HK-2 (cell line): ENCODE measurements around the gene TFPI2.
A peak's percentile ranks its signal among the peaks of the same experiment; 100 is the strongest.

Experiments used
- DNase-seq: peaks from one replicate; pipeline ENCODE4 v3.0.0-alpha.2; 2018; ENCODE audit not compliant: unreplicated experiment

The TFPI2 gene

DNA sequence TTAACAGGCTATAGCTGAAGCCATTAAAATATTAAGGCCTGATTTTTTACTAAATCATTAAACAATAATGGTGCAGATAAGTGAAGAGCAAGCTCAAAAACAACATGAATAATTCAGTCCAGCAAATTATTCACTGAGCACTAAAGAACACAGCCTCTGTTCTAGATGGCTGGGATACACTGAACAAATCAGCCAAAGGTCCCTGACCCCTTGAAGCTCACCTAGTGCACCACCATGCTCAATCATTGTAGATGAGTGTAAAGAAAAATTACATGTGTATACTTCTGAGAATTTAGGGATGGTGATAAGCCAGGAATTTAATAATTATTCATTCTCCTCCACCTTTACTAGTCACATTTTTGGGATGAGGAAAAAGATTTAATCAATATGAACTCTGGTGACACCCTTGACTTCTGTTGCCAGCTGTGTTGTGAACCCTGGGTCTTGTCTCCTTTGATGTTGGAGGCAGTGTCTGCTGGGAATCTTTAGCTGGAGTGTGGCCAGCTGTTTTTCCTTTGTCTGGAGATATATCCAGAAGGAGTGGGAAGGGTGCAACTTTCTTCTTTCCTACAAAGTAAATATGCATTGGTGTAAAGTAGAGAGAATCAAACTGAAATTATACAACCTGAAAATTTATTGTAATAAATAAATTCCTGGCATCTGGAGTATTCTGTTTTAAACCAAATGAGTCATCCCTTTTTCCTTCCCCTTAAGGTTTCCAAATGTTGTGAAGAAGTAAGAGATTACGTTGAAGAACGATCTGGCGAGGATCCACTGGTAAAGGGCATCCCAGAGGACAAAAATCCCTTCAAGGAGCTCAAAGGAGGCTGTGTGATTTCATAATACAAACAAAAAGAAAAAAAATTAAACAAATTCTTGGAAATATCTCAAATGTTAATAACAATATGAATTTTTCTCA lies 19.8 kb upstream of the TFPI2 start:
- no peak for DNase-seq

DNA sequence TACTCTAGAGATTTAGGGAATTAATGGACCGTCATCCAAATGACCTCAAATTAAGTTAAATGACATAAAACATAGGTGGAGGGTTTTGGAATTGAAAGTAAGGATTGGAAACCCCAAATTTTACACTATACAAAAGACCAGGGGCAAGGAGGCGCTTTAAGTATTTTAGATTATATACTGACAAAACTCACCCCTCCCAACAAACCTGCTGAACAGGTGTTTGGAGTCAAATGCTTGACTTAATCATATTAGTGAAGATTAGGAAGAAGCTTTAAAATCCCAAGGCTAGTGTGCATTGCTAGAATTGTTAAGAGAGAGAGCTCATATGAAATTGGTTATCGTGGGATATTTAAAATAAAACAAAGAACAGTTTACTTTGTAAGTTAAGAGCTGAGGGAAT lies 15.7 kb upstream of the TFPI2 start, which contains the start of gene GNGT1:
TSS of gene GNGT1 (plus strand) at position 301 of the 400 bp plus-strand sequence. CDS start 180 bp downstream, outside the sequence.
- no peak for DNase-seq

DNA sequence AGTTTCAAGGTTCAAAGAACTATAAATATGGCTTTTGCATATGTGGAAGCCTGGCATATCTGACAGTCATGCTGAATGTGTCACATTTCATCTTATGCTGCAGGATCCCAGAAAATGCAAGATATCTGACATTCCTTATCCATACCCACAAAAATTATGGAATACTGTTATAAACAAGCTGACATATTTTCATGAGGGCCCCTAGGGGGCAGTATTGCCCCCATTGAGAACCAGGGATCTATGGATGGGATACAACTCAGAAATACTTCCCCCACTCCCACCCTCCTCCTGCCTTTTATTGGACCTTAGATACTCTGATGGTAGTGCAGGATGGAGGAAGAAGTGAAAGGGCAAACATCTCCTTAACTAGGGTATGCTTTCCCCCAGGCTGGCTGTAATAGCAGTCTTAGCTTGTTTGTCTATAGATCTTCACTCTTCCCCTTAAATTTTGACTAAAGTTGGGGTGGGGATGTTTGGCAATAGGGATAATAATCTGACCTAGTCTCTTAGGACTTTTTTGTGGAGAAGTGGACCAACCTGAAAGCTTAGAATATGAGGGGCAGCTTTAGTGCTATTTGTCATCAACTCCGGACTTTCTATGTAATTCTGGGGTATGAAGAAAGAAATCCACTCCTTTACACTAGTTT lies 12.3 kb upstream of the TFPI2 start:
- DNase-seq, result peak; percentile 31

DNA sequence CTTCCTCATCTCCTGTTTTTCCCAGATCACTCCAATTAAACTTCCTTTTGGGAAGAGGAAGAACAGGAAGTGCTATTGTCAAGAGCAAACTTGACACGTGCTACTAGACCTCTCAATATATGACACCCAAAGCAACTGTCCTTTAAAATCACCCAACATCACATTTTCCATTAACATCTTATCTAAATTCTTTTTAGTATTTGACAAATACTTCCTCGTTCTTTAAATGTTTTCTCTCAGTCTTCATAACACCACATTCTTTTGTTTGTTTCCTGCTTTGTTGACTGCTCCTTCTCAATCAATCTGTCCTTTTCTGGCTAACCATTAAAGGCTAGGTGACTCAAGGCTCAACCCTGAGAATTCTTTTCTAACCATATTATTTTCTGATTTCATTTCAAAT lies 7.1 kb upstream of the TFPI2 start:
- DNase-seq, result no peak

DNA sequence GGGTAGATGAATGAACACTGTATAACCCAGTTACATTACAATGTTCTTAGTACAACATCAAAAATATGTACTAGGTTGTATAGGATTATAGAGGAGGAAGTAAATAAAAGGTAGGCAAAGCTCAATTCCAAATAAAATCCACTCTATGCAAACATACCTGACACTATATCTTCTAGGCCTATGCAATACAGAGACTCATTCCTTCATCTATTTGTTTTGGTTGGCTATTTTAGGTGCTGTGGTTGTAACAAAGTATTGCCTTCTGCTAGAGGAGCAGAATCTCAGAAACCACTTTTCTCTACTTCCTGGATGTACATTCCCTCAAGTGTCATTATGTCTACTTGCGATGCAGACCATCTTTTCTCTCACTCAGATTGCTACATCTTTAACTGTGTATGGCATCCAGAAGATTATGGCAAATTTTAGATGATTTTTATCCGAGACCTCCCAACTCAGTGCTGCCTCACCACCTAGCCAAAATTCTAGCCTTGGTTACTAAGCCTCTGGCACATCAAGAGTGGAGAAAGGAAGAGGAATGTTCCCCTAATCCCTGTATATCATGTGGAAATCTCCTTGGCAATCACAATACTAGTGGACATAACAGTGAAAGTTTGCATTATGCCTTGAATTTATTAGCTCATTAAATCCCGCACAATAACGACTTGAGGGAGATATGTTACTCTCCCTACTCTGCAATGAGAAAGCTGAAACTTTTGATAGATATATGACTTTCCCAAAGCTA lies 5.5 kb upstream of the TFPI2 start:
- DNase-seq, result no peak

DNA sequence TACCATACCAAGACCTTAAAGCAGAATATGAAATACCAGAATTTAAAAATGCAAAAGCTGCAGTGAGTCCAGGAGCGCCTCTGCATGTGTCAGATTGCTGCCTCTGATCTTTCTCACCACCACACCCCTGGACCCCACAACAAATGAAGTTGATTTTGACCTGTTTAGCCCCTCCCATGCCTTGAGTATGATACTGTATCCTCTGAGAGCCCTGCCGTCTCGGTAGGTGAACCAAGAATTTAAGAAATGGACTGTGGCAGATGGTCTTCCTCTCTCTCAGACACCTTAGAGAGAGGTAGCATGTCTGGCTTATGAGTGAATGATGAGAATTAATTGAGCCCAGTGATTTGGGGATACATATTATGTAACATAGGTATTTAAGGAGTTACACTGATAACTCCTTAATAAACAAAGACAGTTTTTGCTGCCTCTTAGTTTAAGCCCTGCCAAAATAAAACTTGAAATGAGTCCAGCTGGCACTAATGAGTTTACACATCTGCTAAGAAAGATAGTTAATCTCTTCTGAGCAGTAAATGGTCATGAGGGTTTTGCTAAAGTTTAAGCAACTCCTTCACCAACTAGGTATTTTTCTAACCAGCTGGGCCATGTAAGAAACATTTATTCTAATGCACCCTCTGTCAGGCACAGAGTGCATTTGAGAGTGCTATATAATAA lies 4.5 kb upstream of the TFPI2 start:
- DNase-seq, result no peak

DNA sequence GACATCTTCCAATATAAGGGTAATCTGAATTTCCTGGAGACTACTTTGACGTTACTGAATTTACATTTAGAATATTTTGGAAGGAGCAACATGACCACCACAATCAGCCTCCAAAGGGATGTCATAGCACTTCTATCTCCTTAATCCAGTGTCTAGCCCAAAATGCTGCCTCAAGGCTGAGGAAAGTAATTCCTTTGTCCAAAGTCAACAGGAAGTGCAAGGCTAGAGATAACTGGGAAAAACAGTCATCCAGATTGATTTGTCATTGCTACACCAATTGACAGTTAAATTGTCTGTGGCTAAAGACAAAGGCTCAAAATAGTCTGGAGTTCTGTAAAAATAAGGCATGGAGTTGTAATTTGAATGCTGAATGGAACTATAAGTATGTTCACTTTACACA lies 3.9 kb upstream of the TFPI2 start:
- no peak for DNase-seq

DNA sequence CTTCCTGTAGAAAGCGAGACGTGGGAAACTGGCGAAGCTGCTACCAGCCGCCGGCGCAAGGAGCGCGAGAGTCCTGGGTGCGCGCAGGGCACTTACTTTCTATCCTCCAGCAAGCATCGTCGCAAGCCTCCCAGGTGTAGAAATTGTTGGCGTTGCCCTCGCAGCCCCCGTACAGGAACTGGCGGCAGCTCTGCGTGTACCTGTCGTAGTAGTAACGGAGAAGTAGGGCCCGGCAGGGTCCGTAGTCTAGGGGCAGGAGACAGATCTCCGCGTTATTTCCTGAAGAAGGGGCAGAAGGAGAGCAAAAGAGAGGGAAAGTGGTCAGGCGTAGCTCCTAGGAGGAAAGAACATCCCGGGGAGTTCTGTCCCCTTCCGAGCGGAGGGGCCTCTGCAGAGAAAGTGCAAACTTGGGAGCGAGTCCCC lies 501 bp downstream of the TFPI2 start:
- peak; percentile 67 for DNase-seq

DNA sequence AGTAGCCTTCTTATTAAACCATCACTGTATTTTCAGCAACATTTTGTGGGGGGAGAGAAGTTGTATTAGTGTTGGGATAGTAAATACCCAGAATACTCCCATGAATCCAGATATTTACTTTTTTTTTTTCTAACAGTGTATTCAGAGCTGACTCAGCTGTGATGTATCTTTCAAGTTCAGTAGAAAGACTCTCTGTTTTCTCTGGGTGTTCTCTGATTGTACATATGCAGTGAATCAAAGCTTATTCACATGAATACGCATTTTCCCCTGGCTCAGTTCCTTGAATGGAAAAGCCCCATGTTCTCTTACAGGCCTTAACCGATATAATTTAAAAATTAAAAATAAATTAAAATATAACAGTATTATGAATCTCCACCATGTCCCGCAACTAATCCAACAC lies 1.3 kb downstream of the TFPI2 start:
- no peak for DNase-seq

DNA sequence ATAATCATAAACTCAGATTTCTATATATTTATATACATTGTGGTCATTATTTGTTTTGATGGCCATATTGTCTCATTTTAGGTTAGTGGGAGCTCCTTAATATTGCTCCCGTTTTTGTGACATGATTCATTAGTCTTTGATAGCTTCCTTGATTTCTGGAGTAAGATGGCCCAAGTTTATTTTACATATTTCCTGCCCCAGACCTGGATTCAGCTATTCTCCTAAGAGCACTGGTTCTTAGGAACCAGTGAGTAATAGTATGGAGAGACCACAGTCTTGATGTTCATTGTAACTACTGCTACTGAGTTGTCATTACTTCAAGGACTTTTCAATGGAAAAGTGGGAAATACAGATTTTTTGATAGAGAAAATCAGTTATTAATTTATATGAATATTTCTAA lies 6.0 kb downstream of the TFPI2 start:
- no peak for DNase-seq

DNA sequence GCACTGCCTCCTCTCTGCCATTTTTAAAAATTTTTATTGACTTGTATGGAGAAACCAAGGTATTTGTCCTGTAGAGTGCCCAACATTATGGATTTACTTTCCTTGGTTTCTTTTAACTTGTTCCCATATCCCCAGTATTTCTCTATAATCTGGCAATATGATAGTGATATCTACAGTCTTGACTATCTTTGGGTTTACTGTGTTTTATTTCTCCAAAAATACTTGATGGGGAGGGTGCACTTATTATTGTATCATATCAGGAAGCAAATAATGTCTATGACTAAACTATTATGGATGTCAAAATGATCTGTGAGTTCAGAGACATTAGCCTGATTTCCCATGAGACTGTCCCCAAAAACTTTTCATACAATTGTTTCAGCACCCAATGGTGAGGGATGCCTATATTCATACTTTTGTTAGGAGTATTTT lies 6.6 kb downstream of the TFPI2 start:
- no peak for DNase-seq

DNA sequence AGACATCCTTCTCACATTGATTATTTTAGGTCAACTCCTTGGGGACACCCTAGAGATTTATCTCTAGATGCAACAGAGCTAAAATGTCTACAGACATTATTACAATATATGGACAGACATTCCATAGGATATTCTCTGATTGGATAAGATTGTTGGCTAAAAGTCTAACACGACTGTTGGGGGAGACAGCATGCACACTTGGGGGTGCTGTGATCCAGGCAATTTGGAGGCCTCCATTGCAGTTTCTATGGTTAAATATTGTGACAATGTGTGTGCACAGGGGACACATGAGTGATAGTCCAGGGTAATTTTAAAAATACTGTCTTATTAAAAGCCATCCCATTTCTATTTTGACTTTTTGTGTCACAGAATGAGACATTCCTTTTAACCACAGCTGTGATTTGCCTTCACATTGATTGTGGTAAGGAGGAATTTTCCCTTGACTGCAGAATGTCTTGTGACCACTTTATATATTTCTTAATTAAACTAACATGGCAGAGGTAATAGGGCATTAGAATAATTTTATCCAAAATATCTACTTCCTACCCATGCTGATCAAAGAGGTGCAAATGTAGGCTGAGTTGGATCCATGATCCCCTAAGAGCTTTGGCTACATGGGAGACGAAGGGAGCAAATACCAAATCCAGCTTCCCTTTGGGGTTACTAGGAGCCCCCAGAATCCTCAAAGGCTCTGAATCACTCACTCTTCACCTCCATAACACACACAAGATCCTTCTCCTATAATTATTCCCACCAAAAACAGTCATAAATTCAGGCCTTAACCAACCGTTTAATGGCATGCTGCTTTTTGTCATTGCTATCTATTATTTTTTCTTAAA lies 7.3 kb downstream of the TFPI2 start:
- DNase-seq, result no peak

DNA sequence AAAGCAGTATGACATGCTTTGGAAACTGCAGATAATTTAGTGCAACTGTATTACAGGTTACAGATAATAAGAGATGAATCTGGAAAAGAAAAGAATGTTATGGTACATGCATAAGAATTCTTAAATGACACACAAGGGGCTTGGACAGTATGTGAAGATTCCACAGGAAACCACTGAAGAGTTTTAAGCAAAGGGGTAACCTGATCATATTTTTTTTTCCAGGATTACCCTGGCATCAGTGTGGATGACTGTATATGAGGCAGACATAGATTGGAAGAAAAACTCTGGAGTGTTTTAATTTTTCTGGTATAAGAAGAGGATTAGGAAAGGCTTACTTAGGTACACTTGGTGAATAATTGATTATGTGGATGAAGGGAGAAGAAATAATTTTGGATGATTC lies 8.1 kb downstream of the TFPI2 start:
- no peak for DNase-seq

DNA sequence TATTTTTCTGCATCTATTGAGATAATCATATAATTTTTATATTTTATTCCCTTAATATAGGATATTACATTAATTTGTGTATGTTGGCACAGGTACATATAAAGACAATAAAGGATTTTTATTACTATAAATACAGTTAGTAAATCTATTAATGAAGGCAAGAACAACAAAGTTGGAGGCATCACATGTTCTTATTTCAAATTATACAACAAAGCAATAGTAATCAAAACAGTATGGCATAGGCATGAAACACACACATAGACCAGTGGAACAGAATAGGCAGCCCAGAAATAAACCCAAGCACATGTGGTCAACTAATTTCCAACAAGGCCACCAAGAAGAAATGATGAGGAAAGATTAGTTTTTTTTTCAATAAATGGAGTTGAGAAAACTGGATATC lies 11.2 kb downstream of the TFPI2 start:
- no peak for DNase-seq

DNA sequence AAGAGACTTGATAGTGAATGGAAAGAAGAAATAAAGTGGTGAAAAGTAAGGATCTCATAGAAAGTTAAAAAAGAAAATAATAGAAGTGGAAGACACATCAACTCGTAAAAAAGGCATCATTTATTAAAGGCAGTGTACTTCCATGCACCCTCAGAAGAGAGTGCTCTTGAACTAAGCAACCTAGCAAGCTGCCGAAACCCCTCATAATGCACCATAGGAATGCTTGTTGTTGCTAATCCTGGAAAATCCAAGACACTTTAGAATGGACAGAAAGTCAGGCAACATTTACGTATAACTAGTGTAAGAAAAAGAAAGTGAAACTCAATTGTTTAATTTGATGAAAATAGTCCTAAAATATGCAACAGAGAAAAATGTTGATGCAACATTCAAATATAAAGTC lies 12.8 kb downstream of the TFPI2 start:
- no peak for DNase-seq

DNA sequence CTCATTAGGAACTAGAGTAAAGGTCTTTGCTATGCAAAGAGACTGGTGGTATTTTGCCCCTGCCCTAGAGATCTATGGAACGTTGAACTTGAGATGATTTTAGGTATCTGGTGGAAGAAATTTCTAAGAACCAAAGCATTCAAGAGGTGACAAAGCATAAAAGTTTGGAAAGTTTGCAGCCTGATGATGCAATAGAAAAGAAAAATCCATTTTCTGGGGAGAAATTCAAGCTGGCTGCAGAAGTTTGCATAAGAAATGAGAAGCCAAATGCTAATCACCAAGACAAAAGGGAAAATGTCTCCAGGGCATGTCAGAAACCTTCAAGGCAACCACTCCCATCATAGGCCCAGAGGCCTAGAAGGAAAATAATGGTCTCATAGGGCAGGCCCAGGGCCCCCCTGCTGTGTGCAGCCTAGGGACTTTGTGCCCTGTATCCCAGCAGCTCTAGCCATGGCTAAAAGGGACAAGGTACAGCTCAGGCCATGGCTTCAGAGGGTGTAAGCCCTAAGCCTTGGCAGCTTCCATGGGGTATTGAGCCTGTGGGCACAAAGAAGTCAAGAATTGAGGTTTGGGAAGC lies 16.5 kb downstream of the TFPI2 start:
- no peak for DNase-seq

DNA sequence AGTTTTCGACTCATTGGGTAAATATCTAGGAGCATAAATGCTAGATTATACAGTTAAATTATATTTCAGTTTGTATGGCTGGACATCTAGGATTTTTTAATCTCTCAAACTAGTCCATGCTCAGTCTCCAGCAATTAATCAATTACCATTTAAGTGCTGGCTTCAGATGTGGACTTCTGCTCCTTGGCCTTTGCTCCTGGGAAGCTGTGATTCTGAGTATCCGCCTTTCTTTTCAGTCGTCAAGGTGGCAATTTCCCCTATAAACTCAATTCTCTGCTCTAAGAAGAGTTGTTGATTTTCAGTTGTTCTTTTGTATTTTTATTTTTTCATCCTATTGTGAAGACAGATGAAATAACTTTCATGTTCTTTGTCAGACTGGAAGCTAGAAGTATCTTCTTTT lies 23.7 kb downstream of the TFPI2 start:
- no peak for DNase-seq

DNA sequence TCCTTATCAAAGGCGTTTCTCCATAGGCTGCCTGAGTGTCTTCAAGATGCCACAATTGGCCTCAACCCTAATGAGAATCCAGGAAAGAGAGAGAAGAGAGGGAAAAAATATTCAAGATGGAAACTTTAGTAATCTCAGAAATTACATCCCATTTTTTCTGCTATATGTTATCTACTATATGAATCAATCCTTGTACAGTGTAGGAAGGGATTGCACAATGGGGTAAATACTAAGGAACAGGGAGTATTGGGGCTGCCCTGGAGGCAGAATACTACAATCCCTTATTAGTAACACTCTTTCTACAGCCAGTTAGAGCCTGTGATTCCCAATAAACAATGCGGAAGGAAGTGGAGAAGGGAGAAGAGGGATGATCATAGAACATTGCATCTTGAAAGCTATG lies 27.9 kb downstream of the TFPI2 start:
- DNase-seq, result no peak

DNA sequence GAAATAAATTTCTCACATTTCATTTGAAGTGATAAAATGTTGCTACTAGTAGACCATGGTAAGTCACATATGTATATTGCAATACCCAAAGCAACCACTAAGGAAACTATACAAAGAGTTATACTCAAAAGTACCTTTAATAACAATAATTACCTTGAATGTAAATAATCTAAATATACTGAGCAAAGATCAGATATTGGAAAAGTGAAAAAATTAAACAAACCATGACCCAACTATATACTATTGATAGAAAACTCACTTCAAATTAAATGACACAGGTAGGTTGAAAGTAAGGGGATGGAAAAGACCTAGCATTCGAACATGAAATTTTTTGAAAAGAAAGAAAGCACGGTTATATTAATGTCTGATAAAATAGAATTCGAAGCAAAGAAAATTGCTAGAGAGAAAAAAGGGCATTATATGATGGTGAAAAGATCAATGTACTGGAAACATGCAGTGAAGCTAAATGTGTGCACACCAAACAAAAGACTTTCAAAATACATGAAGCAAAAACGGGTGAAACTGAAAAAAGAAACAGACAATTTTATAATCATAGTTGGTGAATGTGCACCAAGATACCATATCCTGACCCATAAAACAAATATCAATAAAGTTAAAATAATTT lies 29.1 kb downstream of the TFPI2 start:
- DNase-seq, result no peak

DNA sequence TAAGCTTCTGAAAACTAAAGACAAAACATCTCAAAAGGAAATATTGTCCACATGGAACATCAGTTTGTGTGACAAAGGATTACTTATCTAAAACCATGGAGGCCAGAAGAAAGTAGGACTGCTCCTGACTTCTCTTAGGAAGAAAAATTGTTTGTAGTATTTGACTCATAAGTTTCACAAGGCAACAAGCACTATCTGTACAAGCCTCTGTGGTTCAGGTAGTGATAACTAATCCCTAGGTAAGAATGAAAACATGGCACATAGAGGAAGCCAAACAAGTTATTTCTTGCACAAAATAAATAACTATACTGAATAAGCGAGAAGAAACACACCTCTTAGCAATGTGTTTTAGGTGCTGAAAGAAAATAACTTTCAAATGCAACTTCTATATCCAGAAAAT lies 30.3 kb downstream of the TFPI2 start:
- no peak for DNase-seq
